Neural progenitor cell (in vitro differentiated cells): ENCODE results near the gene NUP62. TPM values are rescaled to one million over a fixed set of nuclear protein-coding genes. Genes with fewer than 3 reads are reported as not detected.

ENCODE experiments used
- DNase-seq: peaks from one replicate; pipeline ENCODE4 v3.0.0-alpha.2; 2016; ENCODE audit warnings: low spot score
- H2AFZ ChIP-seq: fragments of 200-600 bp; sonication (generic); replicated peaks from 2 replicates; pipeline ENCODE4 v1.6.1; 2016; ENCODE audit warnings: antibody characterized with exemption
- H3F3A ChIP-seq: fragments of 200-600 bp; sonication (generic); 2 replicates; pipeline ENCODE4 v1.6.1; 2016; ENCODE audit warnings: antibody characterized with exemption, low read depth
- H3K27ac ChIP-seq: fragments of 200-600 bp; sonication (generic); 2 replicates; pipeline ENCODE4 v1.5.1; 2016; ENCODE audit warnings: mild to moderate bottlenecking
- H3K27me3 ChIP-seq: fragments of 200-600 bp; sonication (generic); 2 replicates; pipeline ENCODE4 v1.6.1; 2016; ENCODE audit warnings: mild to moderate bottlenecking, moderate library complexity
- H3K36me3 ChIP-seq: fragments of 200-600 bp; sonication (generic); 2 replicates; pipeline ENCODE4 v1.5.1; 2016
- H3K4me1 ChIP-seq: fragments of 200-600 bp; sonication (generic); 2 replicates; pipeline ENCODE4 v1.6.1; 2016; ENCODE audit warnings: mixed run types
- H3K4me2 ChIP-seq: fragments of 200-600 bp; sonication (generic); 2 replicates; pipeline ENCODE4 v1.6.1; 2016
- H3K4me3 ChIP-seq: fragments of 200-600 bp; sonication (generic); 2 replicates; pipeline ENCODE4 v1.5.1; 2016
- H3K79me2 ChIP-seq: fragments of 200-600 bp; sonication (generic); 2 replicates; pipeline ENCODE4 v1.6.1; 2016; ENCODE audit warnings: low read depth
- H3K9ac ChIP-seq: fragments of 200-600 bp; sonication (generic); 2 replicates; pipeline ENCODE4 v1.6.1; 2016
- H3K9me3 ChIP-seq: fragments of 200-600 bp; sonication (generic); 2 replicates; pipeline ENCODE4 v1.5.1; 2016; ENCODE audit warnings: low read depth
- H4K20me1 ChIP-seq: fragments of 200-600 bp; sonication (generic); 2 replicates; pipeline ENCODE4 v1.6.1; 2016; ENCODE audit warnings: low read depth
- H3K27ac Mint-ChIP-seq: 3 replicates; pipeline ENCODE4 v1.8.0; 2021; ENCODE audit warnings: mixed read lengths
- H3K27me3 Mint-ChIP-seq: 2 replicates; pipeline ENCODE4 v1.8.0; 2022; ENCODE audit warnings: low read depth, mild to moderate bottlenecking, inconsistent platforms, moderate library complexity, mixed read lengths; ENCODE audit not compliant: insufficient read depth
- H3K36me3 Mint-ChIP-seq: 3 replicates; pipeline ENCODE4 v1.8.0; 2021; ENCODE audit warnings: mixed read lengths
- H3K4me1 Mint-ChIP-seq: 3 replicates; pipeline ENCODE4 v1.8.0; 2021; ENCODE audit warnings: mixed read lengths
- H3K4me3 Mint-ChIP-seq: 3 replicates; pipeline ENCODE4 v1.8.0; 2021; ENCODE audit warnings: mild to moderate bottlenecking, moderate library complexity, mixed read lengths
- H3K9me3 Mint-ChIP-seq: 3 replicates; pipeline ENCODE4 v1.8.0; 2020; ENCODE audit warnings: mixed read lengths
- CTCF ChIP-seq: fragments of 200-600 bp; sonication (generic); IDR thresholded peaks from 2 replicates; pipeline ENCODE4 v1.5.1; 2017; ENCODE audit warnings: antibody characterized with exemption, mild to moderate bottlenecking
- EZH2 ChIP-seq: fragments of 200-600 bp; sonication (generic); IDR thresholded peaks from 2 replicates; pipeline ENCODE4 v1.6.1; 2017; ENCODE audit warnings: antibody characterized with exemption, mild to moderate bottlenecking, moderate library complexity
- EZH2phosphoT487 ChIP-seq: fragments of 200-600 bp; sonication (generic); IDR thresholded peaks from 2 replicates; pipeline ENCODE4 v1.6.1; 2017; ENCODE audit warnings: antibody characterized with exemption
- total RNA-seq: library from RNA; depleted of rRNA; stranded (reverse); fragments of >200 nt; gene quantifications from 2 replicates; pipeline ENCODE4 v1.2.3, GENCODE V29; 2015; ENCODE audit warnings: low replicate concordance

NUP62 gene
- total RNA-seq, 1 donor from 2014 or later = 48.2 TPM

GRCh38 chr19:49873129-49873521 lies 56.2 kb downstream of the NUP62 start:
- Mint-ChIP-seq H3K4me1 (peaks cover 25% of the 10 kb centered on the region), H3K4me3 (peak overlapping the region; percentile 48), H3K36me3 (no peaks in the 10 kb centered on the region), H3K27ac (no peak overlapping the region), H3K9me3 (no peaks in the 10 kb centered on the region), H3K27me3 (no peaks in the 10 kb centered on the region)
- Histone ChIP-seq H3K9me3 (no peaks in the 10 kb centered on the region), H3K4me1 (peaks cover 17% of the 10 kb centered on the region), H4K20me1 (no peaks in the 10 kb centered on the region), H2AFZ (no peak overlapping the region), H3K4me2 (no peak overlapping the region), H3K9ac (no peak overlapping the region), H3K79me2 (peaks cover 23% of the 10 kb centered on the region), H3K4me3 (no peak overlapping the region), H3K27ac (no peak overlapping the region), H3K36me3 (no peaks in the 10 kb centered on the region), H3F3A (peaks cover 28% of the 10 kb centered on the region), H3K27me3 (no peaks in the 10 kb centered on the region)
- TF ChIP-seq EZH2 (no peak), CTCF (no peak), EZH2phosphoT487 (no peak)
- no peak for DNase-seq

DNA sequence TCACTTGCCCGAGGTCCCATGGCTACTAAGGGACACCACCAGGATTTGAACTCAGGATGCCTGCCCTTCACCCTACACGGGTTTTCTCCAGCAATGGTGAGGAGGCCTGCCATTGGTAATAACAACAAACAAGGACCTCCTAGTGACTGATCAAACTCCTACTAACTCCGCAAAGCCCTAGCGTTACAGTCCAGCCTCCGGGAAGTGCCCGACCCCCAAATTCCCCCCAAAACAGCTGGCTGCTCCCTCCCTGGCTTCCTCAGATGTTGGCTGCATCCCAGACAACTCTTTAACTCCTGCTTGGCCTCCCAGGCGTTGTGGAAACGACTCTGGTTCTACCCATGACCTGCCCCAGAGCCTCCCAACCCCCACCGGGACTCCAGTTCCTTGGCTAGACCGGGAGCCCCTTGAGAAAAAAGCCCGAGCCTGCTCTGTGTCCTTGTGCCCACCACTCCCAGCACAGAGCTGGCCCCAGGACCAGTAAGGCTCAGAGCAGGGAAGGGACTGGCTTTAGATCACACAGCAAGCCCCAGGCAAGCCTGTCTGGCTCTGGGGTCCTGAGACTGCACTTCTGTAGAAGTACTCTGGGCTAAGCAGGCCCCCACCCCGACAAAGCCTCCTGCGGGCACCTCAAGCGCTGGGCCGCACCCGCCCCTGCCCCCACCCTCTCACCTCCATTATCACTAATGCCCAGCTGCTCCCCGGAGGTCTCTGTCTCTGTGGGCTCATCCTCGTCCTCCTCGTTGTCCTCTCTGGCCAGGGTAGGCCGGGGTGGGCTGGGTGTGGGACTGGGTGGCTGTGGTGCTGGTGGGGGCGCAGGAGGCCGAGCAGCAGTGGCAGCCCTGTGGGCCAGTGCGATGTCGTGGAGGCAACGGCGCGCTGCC lies 56.8 kb downstream of the NUP62 start:
- Mint-ChIP-seq H3K27ac (peak overlapping the region; percentile 59), H3K4me3 (peak overlapping the region; percentile 67)

GRCh38 chr19:49871349-49871985 lies 57.8 kb downstream of the NUP62 start:
- no peaks in the 10 kb centered on the region for H3K36me3 ChIP-seq
- H3K27ac Mint-ChIP-seq = no peak overlapping the region
- no peaks in the 10 kb centered on the region for H3K9me3 Mint-ChIP-seq

More for the DNA sequence above, 56.8 kb downstream of the NUP62 start:
- TF ChIP-seq EZH2phosphoT487 (no peak), CTCF (no peak), EZH2 (no peak)
- no peak for DNase-seq
- H4K20me1 ChIP-seq = no peaks in the 10 kb centered on the region
- no peaks in the 10 kb centered on the region for H3K36me3 ChIP-seq
- H3K27me3 ChIP-seq = no peaks in the 10 kb centered on the region
- peaks cover 32% of the 10 kb centered on the region for H3F3A ChIP-seq
- H3K9ac ChIP-seq = no peak overlapping the region
- Mint-ChIP-seq H3K36me3 (peaks cover 2% of the 10 kb centered on the region), H3K4me1 (peaks cover 25% of the 10 kb centered on the region), H3K9me3 (no peaks in the 10 kb centered on the region), H3K27me3 (peaks cover 6% of the 10 kb centered on the region)
- no peaks in the 10 kb centered on the region for H3K9me3 ChIP-seq
- no peak overlapping the region for H3K4me2 ChIP-seq
- no peak overlapping the region for H2AFZ ChIP-seq
- peaks cover 17% of the 10 kb centered on the region for H3K4me1 ChIP-seq
- peaks cover 23% of the 10 kb centered on the region for H3K79me2 ChIP-seq
- no peak overlapping the region for H3K27ac ChIP-seq
- H3K4me3 ChIP-seq = no peak overlapping the region

More at GRCh38 chr19:49871349-49871985, 57.8 kb downstream of the NUP62 start:
- Histone ChIP-seq H3K9ac (no peak overlapping the region), H3K27me3 (no peaks in the 10 kb centered on the region), H2AFZ (no peak overlapping the region), H3K79me2 (peaks cover 26% of the 10 kb centered on the region), H3K9me3 (no peaks in the 10 kb centered on the region), H3F3A (peaks cover 41% of the 10 kb centered on the region), H3K4me1 (peaks cover 17% of the 10 kb centered on the region), H4K20me1 (no peaks in the 10 kb centered on the region), H3K4me3 (no peak overlapping the region), H3K27ac (no peak overlapping the region), H3K4me2 (no peak overlapping the region)
- no peak for TF ChIP-seq CTCF
- no peak for TF ChIP-seq EZH2
- TF ChIP-seq EZH2phosphoT487 = no peak
- peak overlapping the region; percentile 67 for H3K4me3 Mint-ChIP-seq
- DNase-seq = no peak
- H3K27me3 Mint-ChIP-seq = peaks cover 9% of the 10 kb centered on the region
- H3K4me1 Mint-ChIP-seq = peaks cover 32% of the 10 kb centered on the region
- peaks cover 2% of the 10 kb centered on the region for H3K36me3 Mint-ChIP-seq
